ENCODE data around the gene ANXA3. TPM values are rescaled to one million over a fixed set of nuclear protein-coding genes. Genes with fewer than 3 reads are reported as not detected.

ANXA3 gene
- total RNA-seq, 1 donor, result 50.1 TPM

DNA sequence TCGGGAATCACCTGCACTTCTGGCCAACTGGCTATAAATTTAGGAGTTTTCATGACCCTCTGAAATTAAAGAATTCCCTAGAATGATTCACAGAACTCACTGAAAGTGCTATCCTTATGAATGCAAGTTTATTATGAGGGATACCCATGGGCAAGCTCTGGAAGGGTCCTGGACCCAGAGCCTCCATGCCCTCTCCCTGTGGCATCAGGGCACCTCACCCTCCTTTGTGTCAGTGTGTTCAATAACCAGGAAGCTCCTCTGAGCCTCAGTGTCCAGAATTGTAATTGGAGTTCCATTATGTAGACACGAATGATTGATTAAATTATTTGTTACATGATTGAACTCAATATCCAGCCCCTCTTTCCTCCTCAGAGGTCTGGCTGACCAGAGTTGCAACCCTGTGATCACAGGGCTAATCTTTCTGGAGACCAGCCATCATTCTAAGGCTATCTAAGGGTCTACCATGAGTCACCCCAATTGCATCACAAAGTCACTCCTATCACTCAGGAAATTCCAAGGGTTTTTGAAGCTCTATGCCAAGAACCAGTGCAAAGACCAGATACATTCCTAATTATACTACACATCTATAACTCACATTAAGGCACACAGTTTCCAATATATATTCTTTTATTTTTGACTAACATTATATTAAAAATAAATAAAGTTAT, 8.9 kb downstream of the ANXA3 start:
- TF ChIP-seq, protein P1, sequence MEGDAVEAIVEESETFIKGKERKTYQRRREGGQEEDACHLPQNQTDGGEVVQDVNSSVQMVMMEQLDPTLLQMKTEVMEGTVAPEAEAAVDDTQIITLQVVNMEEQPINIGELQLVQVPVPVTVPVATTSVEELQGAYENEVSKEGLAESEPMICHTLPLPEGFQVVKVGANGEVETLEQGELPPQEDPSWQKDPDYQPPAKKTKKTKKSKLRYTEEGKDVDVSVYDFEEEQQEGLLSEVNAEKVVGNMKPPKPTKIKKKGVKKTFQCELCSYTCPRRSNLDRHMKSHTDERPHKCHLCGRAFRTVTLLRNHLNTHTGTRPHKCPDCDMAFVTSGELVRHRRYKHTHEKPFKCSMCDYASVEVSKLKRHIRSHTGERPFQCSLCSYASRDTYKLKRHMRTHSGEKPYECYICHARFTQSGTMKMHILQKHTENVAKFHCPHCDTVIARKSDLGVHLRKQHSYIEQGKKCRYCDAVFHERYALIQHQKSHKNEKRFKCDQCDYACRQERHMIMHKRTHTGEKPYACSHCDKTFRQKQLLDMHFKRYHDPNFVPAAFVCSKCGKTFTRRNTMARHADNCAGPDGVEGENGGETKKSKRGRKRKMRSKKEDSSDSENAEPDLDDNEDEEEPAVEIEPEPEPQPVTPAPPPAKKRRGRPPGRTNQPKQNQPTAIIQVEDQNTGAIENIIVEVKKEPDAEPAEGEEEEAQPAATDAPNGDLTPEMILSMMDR (IDR thresholded peaks at IDR 0.05; ENCODE audit: insufficient read depth, low read depth, low read length), result no peak
- no peak overlapping the region for H3K4me3 ChIP-seq (ENCODE audit: low read depth, low read length)
- DNase-seq (ENCODE audit: low read depth), result peak; percentile 92

DNA sequence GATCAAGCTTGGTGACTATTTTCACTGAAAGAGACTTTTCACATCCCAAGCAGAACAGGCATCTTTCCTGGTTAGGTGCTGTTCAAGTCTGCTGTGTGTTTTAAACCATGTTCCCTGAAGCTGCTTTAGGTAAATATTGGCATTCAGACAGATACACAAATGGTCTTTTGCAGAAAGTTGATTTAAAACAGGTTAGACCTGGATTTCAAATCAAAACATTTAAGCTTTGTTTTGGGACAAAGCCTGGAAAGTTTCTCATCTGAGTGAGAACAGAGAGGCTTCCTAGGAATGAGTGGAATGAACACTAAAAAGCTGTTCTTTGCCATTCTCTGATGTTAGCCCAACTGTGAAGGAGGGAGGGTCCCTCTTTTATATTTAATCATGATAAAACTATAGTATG, 10.1 kb downstream of the ANXA3 start:
- no peak overlapping the region for H3K4me3 ChIP-seq (ENCODE audit: low read depth, low read length)
- TF ChIP-seq, protein P1 (IDR thresholded peaks at IDR 0.05; ENCODE audit: insufficient read depth, low read depth, low read length), result no peak
- DNase-seq (ENCODE audit: low read depth), result no peak

DNA sequence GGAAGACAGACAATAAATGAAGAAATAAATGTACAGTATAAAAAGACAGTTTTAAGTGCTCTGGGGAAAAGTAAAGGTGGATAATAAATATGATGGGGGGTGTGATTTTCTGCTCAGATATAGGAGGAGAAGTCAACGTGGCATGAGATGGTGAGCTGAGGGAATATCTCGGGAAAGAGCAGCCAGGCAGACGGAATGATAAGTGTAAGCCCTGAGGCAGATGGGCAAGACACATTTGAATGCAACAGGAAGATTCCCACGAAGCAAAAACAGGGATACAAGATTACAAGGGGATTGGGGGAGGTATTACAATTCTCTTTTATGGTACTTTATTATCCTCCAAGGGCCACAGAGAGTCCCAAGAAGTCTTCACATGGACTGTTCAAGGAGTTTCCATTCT, 11.1 kb downstream of the ANXA3 start:
- TF ChIP-seq, protein P1 (IDR thresholded peaks at IDR 0.05; ENCODE audit: insufficient read depth, low read depth, low read length), result no peak
- H3K4me3 ChIP-seq (ENCODE audit: low read depth, low read length), result no peak overlapping the region
- DNase-seq (ENCODE audit: low read depth), result no peak

DNA sequence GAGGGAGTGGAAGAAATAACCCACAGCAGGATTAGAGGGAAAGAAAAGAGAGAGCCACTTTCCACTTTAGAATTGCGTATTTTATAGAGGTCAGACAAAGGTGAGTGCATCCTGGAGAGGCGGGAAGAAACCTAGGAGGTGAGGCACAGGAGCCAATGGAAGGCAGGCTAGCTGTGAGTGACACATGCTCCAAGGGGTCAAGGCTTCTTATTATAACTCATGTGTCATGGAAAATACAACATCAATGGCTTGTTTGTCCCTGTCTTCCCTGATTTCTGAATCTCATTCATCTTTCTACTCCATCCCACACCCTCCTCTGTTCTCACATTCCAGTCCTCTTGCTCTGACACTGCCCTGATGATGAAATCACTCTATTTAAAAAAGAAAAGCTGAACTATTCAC, 14.4 kb downstream of the ANXA3 start:
- no peak overlapping the region for H3K4me3 ChIP-seq (ENCODE audit: low read depth, low read length)
- DNase-seq (ENCODE audit: low read depth), result peak; percentile 45
- TF ChIP-seq, protein P1 (IDR thresholded peaks at IDR 0.05; ENCODE audit: insufficient read depth, low read depth, low read length), result no peak

DNA sequence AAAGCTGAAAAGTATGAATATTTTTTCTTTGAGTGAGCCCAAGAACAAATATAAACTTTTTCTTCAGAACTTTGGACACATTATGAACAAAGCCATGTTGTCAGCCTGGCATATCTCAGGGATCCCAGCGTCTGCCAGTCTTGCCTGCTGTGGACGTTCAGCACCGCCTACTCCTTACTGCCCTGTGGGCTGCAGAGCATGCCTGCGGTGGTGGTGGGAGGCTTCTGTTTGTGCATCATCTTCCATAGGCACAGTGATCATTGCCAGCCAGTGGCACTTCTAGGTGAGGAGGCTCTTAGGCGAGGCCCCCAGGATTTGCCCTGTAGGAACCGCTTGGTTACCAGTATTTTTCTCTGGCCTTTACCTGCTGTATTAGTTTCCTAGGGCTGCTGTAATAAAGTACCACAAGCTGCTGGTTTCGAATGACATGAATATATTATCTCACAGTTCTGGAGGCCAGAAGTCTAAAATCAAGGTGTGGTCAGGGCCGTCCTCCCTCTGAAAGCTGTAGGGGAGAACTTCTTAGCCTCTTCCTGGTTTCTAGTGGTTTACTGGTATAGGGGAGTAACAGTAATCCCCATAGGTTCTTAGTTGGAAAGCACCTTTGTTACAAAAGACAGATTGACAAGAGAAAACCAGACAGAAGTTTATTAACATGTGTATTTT, 15.4 kb downstream of the ANXA3 start:
- TF ChIP-seq, protein P1 (IDR thresholded peaks at IDR 0.05; ENCODE audit: insufficient read depth, low read depth, low read length), result no peak
- no peak for DNase-seq (ENCODE audit: low read depth)
- no peak overlapping the region for H3K4me3 ChIP-seq (ENCODE audit: low read depth, low read length)

DNA sequence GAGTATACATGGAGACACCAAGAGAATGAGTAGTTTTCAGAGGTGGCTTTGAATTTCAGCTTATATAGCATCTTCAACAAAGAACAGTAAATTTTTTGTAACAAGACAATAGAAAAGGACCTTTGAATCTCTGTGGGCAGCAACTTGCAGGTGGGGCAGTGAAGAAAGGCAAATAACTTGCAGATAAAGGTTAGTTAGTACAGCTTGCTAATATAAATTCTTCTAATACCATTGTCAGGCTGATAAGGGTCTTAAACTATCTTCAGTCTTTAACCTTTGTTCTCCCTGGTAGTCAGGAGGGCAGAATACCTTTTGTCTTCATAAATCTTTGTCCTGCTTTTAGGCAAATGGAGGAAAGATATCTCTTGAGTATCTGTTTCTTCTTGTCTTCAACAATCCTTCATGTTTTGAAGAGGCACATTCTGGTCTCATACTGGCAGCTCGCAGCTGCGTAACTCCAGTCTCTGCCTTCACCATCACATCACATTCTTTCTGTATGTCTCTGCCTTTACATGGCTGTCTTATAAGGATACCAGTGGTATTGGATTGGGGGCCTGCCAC, 16.0 kb downstream of the ANXA3 start:
- H3K4me3 ChIP-seq (ENCODE audit: low read depth, low read length), result no peak overlapping the region
- no peak for DNase-seq (ENCODE audit: low read depth)
- TF ChIP-seq, protein P1 (IDR thresholded peaks at IDR 0.05; ENCODE audit: insufficient read depth, low read depth, low read length), result no peak

Data from fibroblast of villous mesenchyme (primary cell).